K562 (cell line): ENCODE data around the gene PIGV.

Experiments used
- ARID3A ChIP-seq: IDR thresholded peaks from 2 replicates; pipeline ENCODE4 v1.6.1; 2012; ENCODE audit warnings: low read depth, low read length, improper control_type of control experiment, borderline replicate concordance
- CTCF ChIP-seq, 3 experiments: IDR thresholded peaks in 2 of 3; conservative IDR thresholded peaks in 1 of 3; 2 replicates each; pipeline ENCODE4 v1.5.1; 2011 to 2012; ENCODE audit warnings: low read length in 3 of 3, mild to moderate bottlenecking in 3 of 3, control low read depth in 2 of 3, improper control_type of control experiment in 1 of 3, inconsistent platforms in 1 of 3, low read depth in 1 of 3, mixed read lengths in 1 of 3, moderate library complexity in 1 of 3; ENCODE audit not compliant: insufficient read depth in 2 of 3
- ETV6 ChIP-seq, 3 experiments: fragments of 150-350 bp in 1 of 3; sonication (generic) in 1 of 3; formaldehyde crosslinking in 1 of 3; IDR thresholded peaks; 2 replicates each; pipeline versions ENCODE4 v1.6.1 to v1.8.0; 2014 to 2022; ENCODE audit warnings: borderline replicate concordance in 2 of 3, low read depth in 2 of 3, antibody characterized with exemption in 1 of 3, low read length in 1 of 3, mild to moderate bottlenecking in 1 of 3, missing genetic modification reagents in 1 of 3
- HNRNPLL ChIP-seq: fragments of 200-400 bp; formaldehyde crosslinking; IDR thresholded peaks from 2 replicates; pipeline ENCODE4 v1.6.1; 2017; ENCODE audit warnings: low read length, low read depth, mild to moderate bottlenecking; ENCODE audit not compliant: poor library complexity, severe bottlenecking
- NFE2 ChIP-seq: IDR thresholded peaks from 2 replicates; pipeline ENCODE4 v1.6.1; 2014; ENCODE audit warnings: antibody characterized with exemption, low read depth
- POLR2G ChIP-seq: fragments of 200-400 bp; formaldehyde crosslinking; IDR thresholded peaks from 2 replicates; pipeline ENCODE4 v1.6.1; 2017; ENCODE audit warnings: low read depth, mild to moderate bottlenecking, antibody characterized with exemption, low read length, moderate library complexity
- RNF219 ChIP-seq: fragments of 250-450 bp; sonication (Bioruptor Pico); IDR thresholded peaks from 2 replicates; pipeline ENCODE4 v1.5.0; 2022; ENCODE audit warnings: mild to moderate bottlenecking
- SIN3A ChIP-seq, 2 experiments: fragments of 150-350 bp in 1 of 2; IDR thresholded peaks; 2 replicates each; pipeline ENCODE4 v1.6.1; 2011 to 2016; ENCODE audit warnings: borderline replicate concordance in 2 of 2, low read depth in 2 of 2, low read length in 2 of 2, mild to moderate bottlenecking in 2 of 2, moderate library complexity in 2 of 2; ENCODE audit not compliant: control insufficient read depth in 1 of 2
- ZBTB8A ChIP-seq: fragments of 450-650 bp; IDR thresholded peaks from 2 replicates; pipeline ENCODE4 v1.6.1; 2018; ENCODE audit warnings: mild to moderate bottlenecking, moderate library complexity; ENCODE audit not compliant: partially characterized antibody
- ZNF224 ChIP-seq: sonication (generic); formaldehyde crosslinking; IDR thresholded peaks from 2 replicates; pipeline ENCODE4 v1.8.0; 2022; ENCODE audit warnings: mild to moderate bottlenecking, missing genetic modification reagents
- ZNF316 ChIP-seq: fragments of 450-650 bp; IDR thresholded peaks from 2 replicates; pipeline ENCODE4 v1.6.1; 2016
- TF ChIP-seq, protein P1 (sequence below): fragments of 200-800 bp; sonication (Bioruptor generic); IDR thresholded peaks from 2 replicates; pipeline ENCODE4 v1.6.1; 2016; ENCODE audit warnings: missing genetic modification characterization, missing compliant biosample characterization

DNA sequence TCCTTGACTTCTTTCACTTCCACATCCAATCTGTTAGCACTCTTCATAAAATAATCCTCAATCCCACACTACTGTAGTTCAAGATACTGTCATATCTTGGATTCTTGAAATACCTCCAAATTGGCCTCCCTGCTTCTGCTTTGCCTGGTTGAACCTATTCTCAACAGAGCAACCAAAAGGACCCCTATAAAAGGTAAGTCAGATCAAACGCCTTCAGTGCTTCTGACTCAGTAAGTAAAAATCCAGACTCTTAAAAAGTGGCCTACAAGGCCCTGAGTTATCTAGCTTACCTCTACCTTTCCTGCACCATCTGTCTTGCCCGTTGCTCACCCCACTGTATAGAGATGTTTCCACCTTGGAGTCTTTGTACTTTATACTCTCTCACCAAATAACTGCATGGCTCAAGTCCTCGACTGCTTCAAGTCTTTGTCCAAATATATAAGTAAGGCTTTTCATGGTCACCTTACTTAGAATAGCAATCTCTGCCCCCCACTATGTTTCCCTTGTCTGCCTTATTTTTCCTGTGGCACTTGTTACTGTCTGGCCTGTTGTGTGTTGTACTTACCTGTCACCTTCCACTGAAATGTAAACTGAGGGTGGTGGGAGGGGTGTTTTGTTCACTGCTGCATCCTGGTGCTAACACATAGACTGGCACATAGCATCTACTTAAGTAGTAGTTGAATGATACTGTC, 5.1 kb upstream of the PIGV start:
- TF ChIP-seq HNRNPLL (no peak), ZNF224 (no peak), CTCF (IDR thresholded peaks at IDR 0.05 in 2 of 3, conservative IDR thresholded peaks at IDR 0.05 in 1 of 3; ENCODE audit: insufficient read depth in 2 of 3, low read depth in 1 of 3, low read length in 3 of 3) (no peak), ZNF316 (no peak), NFE2 (no peak), ZBTB8A (no peak), RNF219 (CRISPR knock-in tag) (no peak), ARID3A (no peak), SIN3A (IDR thresholded peaks at IDR 0.05; ENCODE audit: borderline replicate concordance in 2 of 2, control insufficient read depth in 1 of 2, low read depth in 2 of 2, low read length in 2 of 2) (no peak), ETV6 (IDR thresholded peaks at IDR 0.05; ENCODE audit: borderline replicate concordance in 1 of 2, low read depth in 2 of 2, low read length in 1 of 2) (no peak), ETV6 (CRISPR knock-in tag; IDR thresholded peaks at IDR 0.05; ENCODE audit: borderline replicate concordance) (no peak), POLR2G (no peak)
- TF ChIP-seq, protein P1, sequence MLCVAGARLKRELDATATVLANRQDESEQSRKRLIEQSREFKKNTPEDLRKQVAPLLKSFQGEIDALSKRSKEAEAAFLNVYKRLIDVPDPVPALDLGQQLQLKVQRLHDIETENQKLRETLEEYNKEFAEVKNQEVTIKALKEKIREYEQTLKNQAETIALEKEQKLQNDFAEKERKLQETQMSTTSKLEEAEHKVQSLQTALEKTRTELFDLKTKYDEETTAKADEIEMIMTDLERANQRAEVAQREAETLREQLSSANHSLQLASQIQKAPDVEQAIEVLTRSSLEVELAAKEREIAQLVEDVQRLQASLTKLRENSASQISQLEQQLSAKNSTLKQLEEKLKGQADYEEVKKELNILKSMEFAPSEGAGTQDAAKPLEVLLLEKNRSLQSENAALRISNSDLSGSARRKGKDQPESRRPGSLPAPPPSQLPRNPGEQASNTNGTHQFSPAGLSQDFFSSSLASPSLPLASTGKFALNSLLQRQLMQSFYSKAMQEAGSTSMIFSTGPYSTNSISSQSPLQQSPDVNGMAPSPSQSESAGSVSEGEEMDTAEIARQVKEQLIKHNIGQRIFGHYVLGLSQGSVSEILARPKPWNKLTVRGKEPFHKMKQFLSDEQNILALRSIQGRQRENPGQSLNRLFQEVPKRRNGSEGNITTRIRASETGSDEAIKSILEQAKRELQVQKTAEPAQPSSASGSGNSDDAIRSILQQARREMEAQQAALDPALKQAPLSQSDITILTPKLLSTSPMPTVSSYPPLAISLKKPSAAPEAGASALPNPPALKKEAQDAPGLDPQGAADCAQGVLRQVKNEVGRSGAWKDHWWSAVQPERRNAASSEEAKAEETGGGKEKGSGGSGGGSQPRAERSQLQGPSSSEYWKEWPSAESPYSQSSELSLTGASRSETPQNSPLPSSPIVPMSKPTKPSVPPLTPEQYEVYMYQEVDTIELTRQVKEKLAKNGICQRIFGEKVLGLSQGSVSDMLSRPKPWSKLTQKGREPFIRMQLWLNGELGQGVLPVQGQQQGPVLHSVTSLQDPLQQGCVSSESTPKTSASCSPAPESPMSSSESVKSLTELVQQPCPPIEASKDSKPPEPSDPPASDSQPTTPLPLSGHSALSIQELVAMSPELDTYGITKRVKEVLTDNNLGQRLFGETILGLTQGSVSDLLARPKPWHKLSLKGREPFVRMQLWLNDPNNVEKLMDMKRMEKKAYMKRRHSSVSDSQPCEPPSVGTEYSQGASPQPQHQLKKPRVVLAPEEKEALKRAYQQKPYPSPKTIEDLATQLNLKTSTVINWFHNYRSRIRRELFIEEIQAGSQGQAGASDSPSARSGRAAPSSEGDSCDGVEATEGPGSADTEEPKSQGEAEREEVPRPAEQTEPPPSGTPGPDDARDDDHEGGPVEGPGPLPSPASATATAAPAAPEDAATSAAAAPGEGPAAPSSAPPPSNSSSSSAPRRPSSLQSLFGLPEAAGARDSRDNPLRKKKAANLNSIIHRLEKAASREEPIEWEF (CRISPR knock-in tag), result no peak
